Mucosa of rectum (tissue), 2 donors: ENCODE data around the gene TMEM59.
A peak's percentile ranks its signal among the peaks of the same experiment; 100 is the strongest.

Experiments used
- H3K27ac ChIP-seq, 2 donors: one replicate each; pipeline ENCODE4 v1.7.0; 2013; ENCODE audit warnings: inconsistent platforms in 2 of 2, low read depth in 2 of 2, low read length in 2 of 2
- H3K27me3 ChIP-seq, 2 donors: one replicate each; pipeline ENCODE4 v1.7.0; 2013; ENCODE audit warnings: low read length in 2 of 2; ENCODE audit not compliant: control insufficient read depth in 2 of 2, insufficient read depth in 2 of 2
- H3K36me3 ChIP-seq, 2 donors: one replicate each; pipeline ENCODE4 v1.7.0; 2013; ENCODE audit warnings: low read length in 2 of 2; ENCODE audit not compliant: control insufficient read depth in 2 of 2, insufficient read depth in 2 of 2
- H3K4me1 ChIP-seq, 2 donors: one replicate each; pipeline ENCODE4 v1.7.0; 2013; ENCODE audit warnings: low read length in 2 of 2, mild to moderate bottlenecking in 1 of 2; ENCODE audit not compliant: control insufficient read depth in 2 of 2, insufficient read depth in 2 of 2
- H3K4me3 ChIP-seq, 2 donors: one replicate each; pipeline ENCODE4 v1.7.0; 2013; ENCODE audit warnings: low read length in 2 of 2
- H3K9ac ChIP-seq, 2 donors: one replicate each; pipeline ENCODE4 v1.7.0; 2013; ENCODE audit warnings: low read length in 2 of 2, low read depth in 1 of 2, mild to moderate bottlenecking in 1 of 2
- H3K9me3 ChIP-seq, 2 donors: one replicate each; pipeline ENCODE4 v1.7.0; 2013; ENCODE audit warnings: low read length in 2 of 2; ENCODE audit not compliant: control insufficient read depth in 2 of 2
- donor health status: healthy.
- donor health status: Normal muscosa, but diverticular disease.

The TMEM59 gene

GRCh38 chr1:53986458-53986857, 66.5 kb downstream of the TMEM59 start:
- Histone ChIP-seq H3K27ac (no peak overlapping the region), H3K9ac (no peak overlapping the region), H3K36me3 (no peaks in the 10 kb centered on the region), H3K4me1 (peaks cover 0 to 5% of the 10 kb centered on the region in 2 donors), H3K4me3 (no peak overlapping the region), H3K9me3 (no peaks in the 10 kb centered on the region), H3K27me3 (no peaks in the 10 kb centered on the region)

- no peaks in the 10 kb centered on the region for H3K36me3 ChIP-seq
- H3K4me1 ChIP-seq: peaks cover 0 to 5% of the 10 kb centered on the region in 2 donors
- no peak overlapping the region for H3K27ac ChIP-seq
- H3K9ac ChIP-seq: no peak overlapping the region
- no peak overlapping the region for H3K4me3 ChIP-seq
- no peaks in the 10 kb centered on the region for H3K27me3 ChIP-seq
- no peaks in the 10 kb centered on the region for H3K9me3 ChIP-seq
These were observed 68.3 kb downstream of the TMEM59 start for GRCh38 chr1:53984726-53985125.

- no peaks in the 10 kb centered on the region for H3K27me3 ChIP-seq
- no peaks in the 10 kb centered on the region for H3K36me3 ChIP-seq
- H3K9me3 ChIP-seq: no peaks in the 10 kb centered on the region
- H3K27ac ChIP-seq: no peak overlapping the region
- no peak overlapping the region for H3K9ac ChIP-seq
- H3K4me1 ChIP-seq: peaks cover 0 to 5% of the 10 kb centered on the region in 2 donors
- peak overlapping the region; percentile 40 to 69 for H3K4me3 ChIP-seq
These were observed 70.3 kb downstream of the TMEM59 start for GRCh38 chr1:53982763-53983104.

GRCh38 chr1:53982034-53982762, 70.8 kb downstream of the TMEM59 start:
- Histone ChIP-seq H3K27ac (no peak overlapping the region), H3K36me3 (no peaks in the 10 kb centered on the region), H3K4me1 (peaks cover 0 to 5% of the 10 kb centered on the region in 2 donors), H3K4me3 (peak overlapping the region; percentile 40 to 69), H3K9me3 (no peaks in the 10 kb centered on the region), H3K27me3 (no peaks in the 10 kb centered on the region), H3K9ac (no peak overlapping the region)

- Histone ChIP-seq H3K36me3 (no peaks in the 10 kb centered on the region), H3K27me3 (no peaks in the 10 kb centered on the region), H3K9ac (no peak overlapping the region), H3K4me1 (peaks cover 0 to 5% of the 10 kb centered on the region in 2 donors), H3K27ac (no peak overlapping the region), H3K4me3 (no peak overlapping the region), H3K9me3 (no peaks in the 10 kb centered on the region)
These were observed 71.8 kb downstream of the TMEM59 start for GRCh38 chr1:53981220-53981619.

- Histone ChIP-seq H3K27ac (no peak overlapping the region), H3K9me3 (no peaks in the 10 kb centered on the region), H3K36me3 (no peaks in the 10 kb centered on the region), H3K27me3 (no peaks in the 10 kb centered on the region), H3K4me3 (no peak overlapping the region), H3K4me1 (peaks cover 0 to 5% of the 10 kb centered on the region in 2 donors), H3K9ac (no peak overlapping the region)
These were observed 73.1 kb downstream of the TMEM59 start for GRCh38 chr1:53979712-53980450.
